HG03060 (cell line): ENCODE measurements around the gene FAM169A.
"Not testable (repeated sequence)": the region's sequence is repeated elsewhere in the genome, so short reads cannot be mapped to it uniquely, and the experiment has no call there.

ENCODE experiments used
- ATAC-seq: cut with Tn5 transposase; IDR thresholded peaks from one replicate; pipeline ENCODE4 v1.9.1; 2021; ENCODE audit warnings: low read depth, moderate number of reproducible peaks; ENCODE audit not compliant: unreplicated experiment

The FAM169A gene, protein sequence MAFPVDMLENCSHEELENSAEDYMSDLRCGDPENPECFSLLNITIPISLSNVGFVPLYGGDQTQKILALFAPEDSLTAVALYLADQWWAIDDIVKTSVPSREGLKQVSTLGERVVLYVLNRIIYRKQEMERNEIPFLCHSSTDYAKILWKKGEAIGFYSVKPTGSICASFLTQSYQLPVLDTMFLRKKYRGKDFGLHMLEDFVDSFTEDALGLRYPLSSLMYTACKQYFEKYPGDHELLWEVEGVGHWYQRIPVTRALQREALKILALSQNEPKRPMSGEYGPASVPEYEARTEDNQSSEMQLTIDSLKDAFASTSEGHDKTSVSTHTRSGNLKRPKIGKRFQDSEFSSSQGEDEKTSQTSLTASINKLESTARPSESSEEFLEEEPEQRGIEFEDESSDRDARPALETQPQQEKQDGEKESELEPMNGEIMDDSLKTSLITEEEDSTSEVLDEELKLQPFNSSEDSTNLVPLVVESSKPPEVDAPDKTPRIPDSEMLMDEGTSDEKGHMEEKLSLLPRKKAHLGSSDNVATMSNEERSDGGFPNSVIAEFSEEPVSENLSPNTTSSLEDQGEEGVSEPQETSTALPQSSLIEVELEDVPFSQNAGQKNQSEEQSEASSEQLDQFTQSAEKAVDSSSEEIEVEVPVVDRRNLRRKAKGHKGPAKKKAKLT

DNA sequence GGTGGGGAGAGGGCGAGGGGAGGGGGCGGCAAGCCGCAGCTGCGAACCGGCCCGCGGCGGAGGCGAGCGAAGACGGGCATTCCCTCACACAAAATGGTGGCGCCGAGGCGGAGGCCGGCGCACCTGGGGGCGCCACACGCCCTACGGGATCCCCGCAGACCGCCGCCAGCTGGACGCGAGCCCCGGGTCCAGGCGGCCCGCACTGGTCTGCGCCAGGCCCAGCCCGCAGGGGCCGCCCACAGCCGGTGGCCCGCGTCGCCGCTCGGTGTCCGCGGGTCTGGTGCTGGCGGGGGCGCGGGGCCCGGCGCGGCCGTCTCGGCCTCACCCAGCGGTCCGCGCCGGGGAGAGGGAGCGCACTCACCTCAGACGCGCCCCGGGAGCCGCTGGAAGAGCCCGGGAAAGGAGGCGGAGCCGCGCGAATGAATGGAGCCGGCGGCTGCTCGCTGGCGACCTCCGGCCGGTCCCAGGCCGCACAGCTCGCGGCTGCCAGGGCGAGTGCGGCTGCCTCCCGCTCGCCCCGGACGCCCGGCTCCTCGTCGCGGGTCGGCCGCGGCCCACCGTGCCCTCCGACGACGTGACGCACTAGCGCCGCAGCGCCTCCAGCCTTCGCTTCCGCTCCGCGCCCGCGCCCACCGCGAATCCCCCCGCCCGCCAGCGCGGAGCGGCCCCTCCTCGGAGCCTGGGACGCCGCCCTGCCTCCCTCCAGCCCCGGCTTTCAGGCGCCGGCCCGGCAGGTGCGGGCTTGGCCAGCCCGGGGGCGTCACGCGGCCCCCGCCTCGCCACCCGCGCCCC, at the start of gene FAM169A:
TSS of gene FAM169A (minus strand) at position 584 of the 792 bp plus-strand sequence. CDS start 24,711 bp downstream, outside the sequence.
- no peak for ATAC-seq

DNA sequence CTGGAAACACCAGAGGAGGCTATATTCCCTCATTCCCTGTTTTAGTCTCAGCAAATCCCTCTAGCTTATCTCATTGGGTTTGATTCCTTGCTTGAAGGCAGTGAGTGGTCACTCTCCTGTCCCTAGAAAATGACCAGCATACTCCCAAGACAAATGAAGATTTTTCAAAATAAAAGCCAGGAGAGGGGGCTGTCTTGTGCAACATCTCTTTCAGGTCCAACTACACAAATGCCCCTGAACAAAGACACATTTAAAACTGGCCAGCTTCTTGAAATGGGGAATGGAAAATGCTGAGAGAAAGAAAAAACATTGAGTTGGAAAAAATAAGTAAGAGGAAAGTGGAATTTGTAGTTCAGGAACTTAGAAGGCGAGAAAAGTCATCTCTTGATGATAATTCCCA, 49.3 kb upstream of the FAM169A start:
- no peak for ATAC-seq

DNA sequence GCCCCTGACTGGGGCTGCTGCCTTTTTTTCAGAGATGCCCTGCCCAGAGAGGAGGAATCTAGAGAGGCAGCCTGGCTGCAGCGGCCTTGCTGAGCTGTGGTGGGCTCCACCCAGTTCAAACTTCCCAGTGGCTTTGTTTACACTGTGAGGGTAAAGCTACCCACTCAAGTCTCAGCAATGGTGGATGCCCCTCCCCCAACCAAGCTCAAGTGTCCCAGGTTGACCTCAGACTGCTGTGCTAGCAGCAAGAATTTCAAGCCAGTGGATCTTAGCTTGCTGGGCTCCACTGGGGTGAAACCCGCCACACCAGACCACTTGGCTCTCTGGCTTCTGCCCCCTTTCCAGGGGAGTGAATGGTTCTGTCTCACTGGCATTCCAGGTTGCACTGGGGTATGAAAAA, 45.2 kb upstream of the FAM169A start:
- not testable (repeated sequence) for ATAC-seq

DNA sequence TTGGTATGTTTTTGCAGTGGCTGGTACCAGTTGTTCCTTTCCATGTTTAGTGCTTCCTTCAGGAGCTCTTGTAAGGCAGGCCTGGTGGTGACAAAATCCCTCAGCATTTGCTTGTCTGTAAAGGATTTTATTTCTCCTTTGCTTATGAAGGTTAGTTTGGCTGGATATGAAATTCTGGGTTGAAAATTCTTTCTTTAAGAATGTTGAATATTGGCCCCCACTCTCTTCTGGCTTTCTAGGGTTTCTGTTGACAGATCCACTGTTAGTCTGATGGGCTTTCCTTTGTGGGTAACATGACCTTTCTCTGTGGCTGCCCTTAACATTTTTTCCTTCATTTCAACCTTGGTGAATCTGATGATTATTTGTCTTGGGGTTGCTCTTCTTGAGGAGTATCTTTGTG, 43.7 kb upstream of the FAM169A start:
- ATAC-seq = not testable (repeated sequence)

DNA sequence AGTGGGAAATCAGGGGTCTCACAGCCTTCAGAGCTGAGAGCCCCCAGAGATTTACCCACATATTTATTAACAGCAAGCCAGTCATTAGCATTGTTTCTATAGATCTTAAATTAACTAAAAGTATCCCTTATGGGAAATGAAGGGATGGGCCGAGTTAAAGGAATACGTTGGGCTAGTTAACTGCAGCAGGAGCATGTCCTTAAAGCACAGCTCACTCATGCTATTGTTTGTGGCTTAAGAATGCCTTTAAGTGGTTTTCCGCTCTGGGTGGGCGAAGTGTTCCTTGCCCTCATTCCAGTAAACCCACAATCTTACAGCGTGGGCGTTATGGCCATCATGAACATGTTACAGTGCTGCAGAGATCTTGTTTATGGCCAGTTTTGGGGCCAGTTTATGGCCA, 42.0 kb upstream of the FAM169A start:
- ATAC-seq = not testable (repeated sequence)

DNA sequence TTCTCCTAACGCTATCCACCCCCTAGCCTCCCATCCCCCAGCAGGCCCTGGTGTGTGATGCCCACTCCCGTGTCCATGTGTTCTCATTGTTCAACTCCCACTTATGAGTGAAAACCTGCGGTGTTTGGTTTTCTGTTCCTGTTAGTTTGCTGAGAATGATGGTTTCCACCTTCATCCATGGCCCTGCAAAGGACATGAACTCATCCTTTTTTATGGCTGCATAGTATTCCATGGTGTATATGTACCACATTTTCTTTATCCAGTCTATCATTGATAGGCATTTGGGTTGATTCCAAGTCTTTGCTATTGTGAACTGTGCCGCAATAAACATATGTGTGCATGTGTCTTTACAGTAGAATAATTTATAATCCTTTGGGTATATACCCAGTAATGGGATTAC, 38.5 kb upstream of the FAM169A start:
- not testable (repeated sequence) for ATAC-seq

DNA sequence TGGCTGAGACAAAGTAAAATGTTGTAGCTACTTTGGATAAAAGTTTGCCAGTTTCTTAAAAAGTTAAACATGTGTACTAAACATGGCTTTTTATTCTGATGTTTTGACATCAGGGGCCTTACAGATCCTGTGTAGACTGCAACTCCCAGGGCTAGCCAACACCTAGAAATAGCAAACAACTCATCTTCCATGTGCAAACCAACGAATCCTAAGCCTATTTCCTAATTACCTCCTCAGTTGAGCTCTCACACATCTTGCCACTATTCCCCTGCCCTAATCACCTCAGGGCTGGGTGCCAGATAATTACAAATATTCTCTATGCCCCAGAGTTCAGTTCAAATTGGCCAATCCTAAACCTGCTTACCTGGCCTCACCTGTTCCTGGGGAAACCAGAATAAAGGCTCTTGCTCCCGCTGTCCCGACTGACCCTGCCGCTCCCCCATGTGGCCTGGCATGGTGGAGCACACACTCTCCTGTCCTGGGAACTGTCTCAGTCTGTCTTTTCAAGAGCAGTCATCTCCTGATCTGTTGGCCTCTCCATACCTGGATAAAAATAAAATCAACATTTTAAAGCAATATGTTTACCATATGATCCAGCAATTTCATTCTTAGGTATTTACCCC, 37.1 kb upstream of the FAM169A start:
- ATAC-seq = no peak

DNA sequence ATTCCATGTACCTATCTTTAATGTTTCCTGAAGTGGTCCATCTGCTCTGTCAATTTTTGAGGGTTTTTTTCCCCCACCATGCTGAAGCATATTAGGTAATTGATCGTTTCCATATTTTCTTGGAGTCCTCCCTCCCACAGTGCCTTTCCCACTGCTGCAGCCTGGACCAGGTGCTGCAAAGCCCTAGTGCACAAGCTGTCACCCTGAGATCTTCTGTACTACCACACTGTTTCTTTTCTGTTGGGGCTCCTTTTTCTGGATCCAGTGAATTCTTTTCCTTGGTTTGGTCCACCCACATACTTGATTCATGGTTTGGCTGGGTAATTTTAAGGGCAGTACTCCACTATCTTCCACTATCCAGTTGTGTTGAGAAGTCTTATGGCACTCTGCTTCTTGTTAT, 30.9 kb upstream of the FAM169A start:
- ATAC-seq = no peak

DNA sequence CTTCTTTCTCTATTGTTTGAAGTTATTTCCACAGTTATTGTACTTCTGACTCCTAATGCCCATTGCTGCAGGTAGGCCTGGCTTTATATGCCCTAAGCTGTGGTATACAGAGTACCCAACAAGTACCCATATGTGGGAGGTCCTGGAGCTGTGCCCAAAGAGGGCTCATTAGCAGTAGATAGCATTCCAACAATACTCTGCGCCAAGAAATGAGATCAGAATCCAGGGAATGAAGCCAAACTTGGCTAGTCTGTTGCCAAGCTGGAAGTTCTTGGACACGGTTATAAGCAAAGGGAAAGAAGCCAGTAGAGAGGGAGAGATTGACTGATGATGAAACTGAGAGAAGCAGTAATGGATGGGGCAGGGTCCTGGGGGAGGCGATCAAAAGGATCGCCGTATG, 29.7 kb upstream of the FAM169A start:
- no peak for ATAC-seq

DNA sequence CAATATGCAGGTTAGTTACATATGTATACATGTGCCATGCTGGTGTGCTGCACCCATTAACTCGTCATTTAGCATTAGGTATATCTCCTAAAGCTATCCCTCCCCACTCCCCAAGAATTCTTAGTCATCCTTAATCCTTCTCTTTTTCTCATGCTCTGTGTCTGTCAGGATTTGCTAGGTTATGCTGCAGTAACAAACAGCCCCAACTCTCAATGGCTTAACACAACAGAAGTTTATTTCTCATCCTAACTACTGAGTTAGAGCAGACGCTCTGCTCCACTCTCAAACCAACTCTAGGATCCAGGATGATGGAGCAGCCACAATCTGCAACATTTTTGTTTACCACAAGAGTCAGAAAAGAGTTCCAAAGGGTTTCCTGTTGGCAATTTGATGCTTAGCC, 28.2 kb upstream of the FAM169A start:
- ATAC-seq = no peak

DNA sequence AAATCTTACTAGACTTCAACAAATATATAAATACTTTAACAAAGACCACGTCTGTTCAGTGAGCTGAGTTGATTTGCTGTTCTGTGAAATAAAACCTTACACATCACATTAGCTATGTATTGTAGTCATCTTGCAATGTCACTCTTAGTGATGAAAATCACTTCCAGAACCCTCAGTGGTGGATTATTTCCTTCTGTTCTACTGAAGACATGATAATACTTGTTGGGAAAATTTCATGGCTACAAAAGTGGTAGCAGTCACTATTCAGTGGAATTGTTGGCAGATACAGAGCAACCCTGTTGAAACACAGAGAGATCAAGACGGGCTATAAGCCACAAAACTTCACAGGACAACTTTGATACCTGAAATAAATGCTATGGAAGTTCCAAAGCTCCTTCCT, 26.7 kb upstream of the FAM169A start:
- ATAC-seq = no peak

DNA sequence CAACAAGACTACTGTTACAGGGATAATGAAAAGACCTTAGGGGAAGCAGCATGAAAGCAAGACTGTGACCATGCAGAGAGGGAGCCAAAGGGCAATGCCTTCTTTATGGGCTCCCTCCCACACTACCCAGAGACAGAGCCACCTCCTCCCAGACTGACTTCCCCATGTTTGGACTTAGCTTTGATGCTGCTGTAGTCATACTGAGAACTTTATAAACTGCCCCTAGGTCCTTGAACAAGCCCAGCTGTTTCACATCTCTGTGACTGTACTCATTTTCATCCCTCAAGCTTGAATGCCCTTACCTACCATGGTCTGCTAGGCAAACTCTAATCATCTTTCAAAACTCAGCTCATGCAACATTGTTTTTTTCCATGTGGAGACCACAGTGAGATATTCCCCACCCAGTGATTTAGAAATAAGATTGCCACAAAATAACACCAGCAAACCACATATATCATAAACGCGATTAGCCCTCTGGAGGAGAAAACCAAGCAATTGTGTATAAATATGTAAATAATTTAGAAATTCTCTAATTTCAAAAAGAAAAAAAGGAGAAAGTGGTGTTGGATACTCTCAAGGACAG, 23.4 kb upstream of the FAM169A start:
- ATAC-seq = no peak

DNA sequence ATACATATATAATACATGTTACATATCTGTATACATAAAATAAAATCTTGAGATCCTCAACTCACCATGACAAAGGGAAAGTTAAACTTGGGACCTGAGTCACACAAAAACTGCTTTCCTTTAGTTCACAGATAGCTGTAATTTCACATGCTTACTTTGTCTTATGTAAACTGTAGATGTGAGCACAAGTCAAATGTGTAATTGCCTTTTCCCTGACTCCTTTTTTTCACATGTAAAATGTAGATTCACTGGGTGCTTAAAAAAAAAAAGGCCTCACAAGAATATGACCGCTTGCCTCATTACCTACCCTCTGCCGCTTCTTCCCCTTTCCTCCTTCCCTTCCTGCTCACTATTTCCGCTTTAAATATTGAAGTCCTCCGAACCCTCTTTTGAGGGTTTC, 21.9 kb upstream of the FAM169A start:
- no peak for ATAC-seq

DNA sequence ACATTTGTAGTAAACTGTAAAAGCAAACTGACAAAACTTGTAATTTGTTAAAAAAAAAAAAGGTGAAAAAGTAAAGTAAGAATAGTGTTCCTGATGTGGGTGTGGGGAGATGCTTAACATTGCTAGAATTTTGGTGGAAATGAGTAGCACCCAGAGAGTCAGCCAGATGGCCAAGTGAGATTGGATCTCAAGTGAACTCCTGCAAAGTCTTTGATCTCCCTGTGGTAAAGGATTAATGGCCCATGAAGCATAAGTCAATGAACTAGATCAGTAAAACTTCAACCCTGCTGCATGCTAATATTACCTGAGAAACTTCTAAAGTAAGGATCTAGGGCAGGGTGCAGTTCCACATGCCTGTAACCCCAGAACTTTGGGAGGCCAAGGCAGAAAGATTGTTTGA, 19.0 kb upstream of the FAM169A start:
- no peak for ATAC-seq

DNA sequence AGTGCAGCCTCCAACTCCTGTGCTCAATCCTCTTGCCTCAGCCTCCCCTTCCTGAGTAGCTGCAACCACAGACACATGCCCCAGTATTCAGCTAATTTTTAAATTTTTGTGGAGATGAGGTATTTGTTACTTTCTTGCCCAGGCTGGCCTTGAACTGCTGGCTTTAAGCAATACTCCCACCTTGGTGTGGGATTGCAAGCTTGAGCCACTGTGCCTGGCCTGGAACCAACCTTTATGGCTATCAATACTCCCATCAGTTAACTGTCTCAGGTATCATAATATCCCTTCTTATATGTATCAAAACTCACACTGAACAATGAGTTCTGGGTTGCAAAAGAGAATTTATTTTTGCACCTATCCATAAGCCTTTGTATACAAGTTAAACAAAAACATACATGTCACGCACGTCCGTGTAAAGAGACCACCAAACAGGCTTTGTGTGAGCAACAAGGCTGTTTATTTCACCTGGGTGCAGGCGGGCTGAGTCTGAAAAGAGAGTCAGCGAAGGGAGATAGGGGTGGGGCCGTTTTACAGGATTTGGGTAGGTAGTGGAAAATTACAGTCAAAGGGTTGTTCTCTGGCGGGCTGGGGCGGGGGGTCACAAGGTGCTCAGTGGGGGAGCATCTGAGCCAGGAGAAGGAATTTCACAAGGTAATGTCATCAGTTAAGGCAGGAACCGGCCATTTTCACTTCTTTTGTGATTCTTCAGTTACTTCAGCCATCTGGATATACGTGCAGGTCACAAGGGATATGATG, 16.4 kb upstream of the FAM169A start:
- ATAC-seq = not testable (repeated sequence)

DNA sequence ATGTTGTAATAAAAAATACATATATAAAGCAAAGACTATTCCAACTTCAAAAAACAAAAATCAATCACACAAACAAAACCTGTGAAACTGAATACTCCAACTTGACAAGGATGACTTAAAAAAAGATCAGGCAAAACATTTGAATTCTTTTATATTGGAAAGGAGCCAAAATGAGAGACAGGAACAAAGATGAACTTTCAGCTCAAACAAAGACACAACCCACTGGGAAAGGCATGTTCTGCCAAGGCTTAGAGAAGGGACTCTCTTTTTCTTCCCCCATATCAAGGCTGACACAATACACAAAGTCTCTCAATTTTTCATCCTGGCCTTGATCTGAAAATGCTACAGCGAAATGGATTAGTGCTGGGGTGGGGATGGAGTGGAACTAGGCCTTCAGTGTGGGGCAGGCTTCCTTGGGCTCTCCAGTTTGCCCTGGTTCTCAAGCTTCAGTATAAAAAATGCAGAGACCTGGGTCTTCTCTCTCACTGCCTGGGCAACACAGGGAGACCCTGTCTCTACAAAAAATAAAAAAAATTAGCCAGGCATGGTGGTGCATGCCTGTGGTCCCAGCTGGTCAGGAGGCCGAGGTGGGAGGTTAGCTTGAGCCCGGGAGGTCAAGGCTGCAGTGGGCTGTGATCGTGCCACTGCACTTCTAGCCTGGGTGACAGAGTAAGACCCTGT, 11.6 kb upstream of the FAM169A start:
- no peak for ATAC-seq

DNA sequence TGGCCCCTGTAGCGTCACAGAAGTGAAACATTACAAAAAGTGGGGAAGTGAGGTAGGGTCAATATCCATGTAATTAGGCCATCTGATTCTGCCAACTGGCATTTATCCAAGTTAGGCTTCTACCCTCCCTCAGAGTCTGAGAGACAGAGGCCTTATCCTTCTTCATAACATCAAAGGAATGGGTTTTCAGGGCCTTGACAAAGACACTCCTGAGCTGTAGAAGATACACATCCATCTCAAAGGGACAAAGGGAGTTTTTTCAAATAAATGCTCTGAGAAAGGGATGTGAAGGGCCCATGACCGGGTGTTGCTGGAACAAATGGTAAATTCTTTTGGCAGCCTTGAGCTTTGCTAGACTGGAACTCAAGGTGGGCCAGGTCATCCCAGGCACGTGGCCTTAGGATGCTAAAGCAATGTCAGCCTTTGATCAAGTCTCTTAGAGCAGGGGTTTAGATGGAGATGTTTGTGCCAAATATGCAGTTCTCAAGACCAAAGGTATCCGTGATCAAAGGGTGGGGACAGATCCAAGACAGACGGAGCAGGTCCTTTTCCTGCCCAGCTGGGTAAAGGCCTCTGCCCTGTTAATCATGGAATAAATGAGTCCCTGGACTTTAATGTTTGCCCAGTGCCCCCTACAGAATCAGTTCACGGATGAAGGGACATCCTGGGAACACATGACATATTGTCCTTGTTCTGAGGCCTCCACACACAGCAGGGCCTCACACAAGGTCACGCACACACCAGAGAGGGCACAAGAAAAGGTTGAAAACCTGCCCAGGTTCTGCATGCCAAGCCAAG, 10.0 kb upstream of the FAM169A start:
- no peak for ATAC-seq

DNA sequence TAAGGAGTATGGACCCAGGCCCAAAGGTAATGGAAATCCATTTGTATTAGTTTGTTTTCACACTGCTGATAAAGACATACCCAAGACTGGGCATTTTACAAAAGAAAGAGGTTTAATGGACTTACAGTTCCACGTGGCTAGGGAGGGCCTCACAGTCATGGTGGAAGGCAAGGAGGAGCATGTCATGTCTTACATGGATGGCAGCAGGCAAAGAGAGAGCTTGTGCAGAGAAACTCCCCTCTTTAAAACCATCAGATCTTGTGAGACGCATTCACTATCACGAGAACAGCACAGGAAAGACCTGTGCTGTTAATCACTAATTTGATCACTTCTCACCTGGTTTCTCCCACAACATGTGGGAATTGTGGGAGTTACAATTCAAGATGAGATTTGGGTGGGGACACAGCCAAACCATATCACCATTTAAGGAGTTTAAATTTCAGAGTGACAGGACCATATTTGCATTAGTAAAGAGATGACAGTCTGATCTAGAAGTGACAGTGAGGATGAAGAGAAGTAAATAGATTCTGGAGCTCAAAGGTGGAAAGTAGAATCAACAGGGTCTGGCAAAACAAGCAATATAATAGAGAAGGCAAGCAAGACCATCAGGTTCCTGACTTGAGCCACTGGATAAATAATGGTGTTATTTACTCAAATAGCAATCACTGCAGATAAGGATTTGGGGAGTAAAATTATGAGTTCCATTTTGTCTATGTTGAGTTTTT, 7.5 kb upstream of the FAM169A start:
- no peak for ATAC-seq
